NK-92 treated with Interleukin-12 subunit alpha and Interleukin-12 subunit beta, amount 100 ng/mL, for 24 hours (cell line): ENCODE results near the gene ACE.

ENCODE experiments used
- DNase-seq: peaks from one replicate; lab custom pipeline; 2025; lab: John Stamatoyannopoulos, UW

The ACE gene

DNA sequence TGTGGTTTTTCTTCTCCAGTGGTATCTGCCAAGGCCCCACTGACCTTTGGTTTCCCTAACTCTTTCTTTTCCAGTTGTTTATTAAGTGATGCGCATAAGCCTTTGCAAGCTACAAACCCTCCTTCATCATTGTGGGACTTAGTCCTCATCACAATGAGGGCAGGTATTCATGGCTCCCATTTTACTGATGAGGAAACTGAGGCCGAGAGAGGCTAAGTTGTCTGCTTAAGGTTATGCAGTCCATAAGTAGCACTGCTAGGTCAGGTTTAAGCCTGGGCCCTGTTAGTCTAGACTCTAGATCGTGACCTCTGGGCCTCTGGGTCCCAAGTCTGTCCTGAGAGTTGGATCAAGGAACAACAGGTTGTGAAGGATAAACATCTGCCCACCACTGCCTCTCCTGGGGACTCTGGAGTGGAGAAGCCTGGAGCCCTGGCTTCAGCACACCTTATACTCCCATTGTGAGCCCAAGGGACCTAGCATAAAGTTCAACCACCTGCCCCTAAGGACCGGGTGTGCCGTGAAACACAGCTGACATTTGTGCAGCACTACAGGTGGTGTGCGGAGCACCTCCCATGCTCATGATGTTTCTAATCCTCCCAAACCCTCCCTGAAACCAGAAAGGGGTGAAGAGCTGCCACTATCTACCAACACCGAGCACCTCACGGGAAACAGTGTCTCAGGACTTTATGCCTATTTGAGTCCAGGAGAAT lies 41.1 kb downstream of the ACE start:
- DNase-seq, result no peak

DNA sequence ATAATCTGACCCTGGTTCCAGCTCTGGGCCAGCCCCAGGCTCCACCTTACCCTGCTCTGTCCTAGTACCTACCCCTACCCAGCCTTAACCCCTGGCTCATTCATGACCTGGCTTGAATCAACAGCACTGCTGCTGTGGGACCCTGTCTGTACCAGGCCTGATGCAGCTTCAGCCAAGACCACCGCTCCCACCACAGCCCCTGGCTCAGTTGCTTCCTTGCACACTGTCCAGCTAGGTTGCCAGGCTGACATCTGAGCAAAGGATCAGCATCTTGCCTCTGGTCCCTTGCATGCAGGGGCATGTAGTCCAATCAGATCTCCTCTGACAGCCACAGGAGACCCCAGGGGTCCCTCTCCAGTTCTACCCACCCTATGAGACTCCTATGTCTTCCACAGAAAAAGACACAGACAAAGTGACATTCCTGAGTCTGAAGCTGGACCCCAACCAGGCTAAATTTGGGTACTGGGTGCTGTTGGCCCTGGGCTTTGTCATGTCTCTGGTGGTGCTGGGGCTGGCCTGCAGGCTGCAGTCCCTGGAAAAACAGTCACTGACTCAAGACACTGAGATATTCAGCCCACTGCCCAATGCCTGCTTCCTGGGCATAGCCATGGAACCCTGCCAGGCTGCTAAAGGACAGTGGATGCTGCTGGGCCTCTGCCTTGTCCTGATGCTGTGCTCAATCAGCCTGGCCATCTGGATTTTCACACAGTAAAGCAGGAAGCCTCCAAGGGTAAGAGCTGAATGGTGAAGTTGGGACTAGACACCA lies 42.4 kb downstream of the ACE start:
- no peak for DNase-seq

DNA sequence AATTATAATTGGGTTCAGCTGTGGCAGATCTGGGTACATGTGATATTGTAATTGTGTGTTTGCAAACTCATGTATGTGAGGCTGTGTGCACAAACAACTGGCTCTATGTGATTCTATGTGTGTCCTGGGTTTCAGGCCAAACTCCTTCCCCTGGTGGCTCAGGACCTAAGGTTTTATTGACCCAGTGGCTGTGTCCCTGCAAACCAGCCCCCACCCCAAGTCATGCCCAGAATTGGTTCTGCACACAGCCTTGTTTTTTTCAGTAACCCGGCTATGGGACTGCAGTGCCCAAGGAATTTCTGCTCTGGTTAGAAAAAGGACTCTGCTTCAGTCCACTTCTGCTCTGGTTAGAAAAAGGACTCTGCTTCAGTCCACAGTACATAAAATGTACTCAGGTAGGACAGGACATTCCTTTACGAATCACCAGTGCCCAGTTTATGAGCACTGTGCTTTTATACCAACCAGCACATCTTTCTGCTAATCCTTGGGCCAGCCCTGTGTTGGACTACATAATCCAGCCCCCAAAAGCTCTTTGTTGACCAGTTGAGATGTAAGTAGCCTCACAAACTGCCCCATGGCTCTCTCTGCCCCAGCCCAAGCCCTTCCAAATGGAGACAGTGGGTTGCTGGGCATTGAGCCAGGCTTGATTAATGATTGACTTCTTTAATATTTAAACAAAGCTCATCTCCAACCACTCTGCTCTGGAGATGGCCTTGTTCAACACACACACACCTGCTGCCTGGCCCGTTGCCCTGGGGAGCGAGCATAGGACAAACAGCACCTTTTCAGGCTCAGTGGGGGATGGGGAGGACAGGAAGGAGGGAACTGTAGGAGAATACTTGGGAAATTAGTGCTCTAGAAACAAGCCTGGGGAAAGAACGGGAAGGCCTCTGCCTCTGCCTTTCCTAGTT lies 43.4 kb downstream of the ACE start:
- DNase-seq, result no peak

DNA sequence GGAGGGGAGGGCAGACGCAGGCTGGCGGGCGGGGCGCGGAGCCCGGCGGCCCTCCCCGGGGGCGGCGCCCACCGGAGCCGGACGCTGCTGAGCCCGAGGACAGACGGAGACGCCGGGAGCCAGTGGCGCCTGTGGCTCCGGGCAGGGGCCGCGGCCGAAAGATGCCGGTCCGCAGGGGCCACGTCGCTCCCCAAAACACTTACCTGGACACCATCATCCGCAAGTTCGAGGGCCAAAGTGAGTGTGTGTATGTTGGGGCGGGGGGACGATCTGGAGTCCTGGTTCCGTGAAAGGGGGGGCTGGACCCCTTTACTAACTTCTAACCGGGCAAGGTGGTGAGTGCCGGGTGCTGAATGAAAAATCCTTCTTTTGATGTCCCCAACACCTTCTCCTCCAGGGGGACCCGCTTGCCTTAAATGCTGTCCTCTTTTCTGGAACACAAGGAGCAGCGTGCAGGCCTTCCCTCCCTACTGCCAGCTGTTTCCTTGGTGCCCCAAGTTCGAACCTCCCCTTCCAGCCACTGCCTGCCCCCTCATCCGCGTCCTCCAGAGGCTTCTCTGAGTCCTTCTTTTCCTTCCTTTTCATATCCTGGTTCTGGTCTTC lies 46.5 kb downstream of the ACE start, which contains the start of gene KCNH6:
Gene KCNH6, plus strand, starts transcription at position 106 of the 603 bp plus-strand sequence. Its CDS starts 56 bp downstream, at position 162.
- no peak for DNase-seq

DNA sequence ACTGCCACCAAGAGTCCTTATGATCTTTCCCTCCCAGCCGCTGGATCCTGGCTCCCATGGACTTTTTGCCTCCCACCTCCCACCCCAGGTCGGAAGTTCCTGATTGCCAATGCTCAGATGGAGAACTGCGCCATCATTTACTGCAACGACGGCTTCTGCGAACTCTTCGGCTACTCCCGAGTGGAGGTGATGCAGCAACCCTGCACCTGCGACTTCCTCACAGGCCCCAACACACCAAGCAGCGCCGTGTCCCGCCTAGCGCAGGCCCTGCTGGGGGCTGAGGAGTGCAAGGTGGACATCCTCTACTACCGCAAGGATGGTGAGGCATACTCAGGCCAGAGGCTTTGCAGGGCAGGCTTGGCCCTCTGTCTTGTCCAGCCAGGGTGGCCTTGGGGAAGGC lies 47.2 kb downstream of the ACE start:
- DNase-seq, result no peak

DNA sequence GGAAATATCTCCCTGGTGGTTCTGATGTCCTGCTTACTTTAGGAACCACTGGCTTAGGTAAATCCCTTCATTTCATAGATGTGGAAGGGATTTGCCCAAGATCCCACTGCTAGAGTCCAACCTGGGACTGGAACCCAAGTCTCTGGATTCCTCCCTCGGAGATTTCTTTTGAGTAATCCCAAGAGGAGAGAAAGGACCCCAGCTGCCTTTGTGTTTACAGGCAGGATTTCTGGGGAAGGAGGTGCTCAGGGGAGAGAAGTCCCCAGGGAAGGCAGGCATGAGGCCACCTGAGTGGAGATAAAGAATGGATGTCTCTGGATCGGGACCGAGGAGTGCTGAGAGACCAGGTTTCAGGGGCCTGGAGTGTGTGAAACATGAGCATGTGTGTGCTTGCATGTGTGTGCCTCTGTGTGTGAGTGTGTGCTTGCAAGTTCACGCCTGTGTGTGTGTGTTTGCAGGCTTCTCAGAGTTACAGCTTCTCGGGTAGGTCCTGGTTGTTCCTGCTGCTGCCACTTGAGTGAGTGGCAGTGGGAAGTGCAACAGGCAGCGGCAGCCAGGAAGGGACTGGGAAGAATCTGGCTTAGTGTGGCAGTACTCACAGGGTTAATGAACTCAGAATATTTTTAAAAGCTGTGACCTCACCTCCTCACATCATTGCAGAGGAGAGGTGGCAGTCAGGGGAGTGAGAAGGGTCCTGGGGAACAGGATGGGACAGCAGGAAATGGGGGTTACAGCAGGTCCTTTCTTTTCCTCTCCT lies 48.5 kb downstream of the ACE start:
- DNase-seq, result no peak

DNA sequence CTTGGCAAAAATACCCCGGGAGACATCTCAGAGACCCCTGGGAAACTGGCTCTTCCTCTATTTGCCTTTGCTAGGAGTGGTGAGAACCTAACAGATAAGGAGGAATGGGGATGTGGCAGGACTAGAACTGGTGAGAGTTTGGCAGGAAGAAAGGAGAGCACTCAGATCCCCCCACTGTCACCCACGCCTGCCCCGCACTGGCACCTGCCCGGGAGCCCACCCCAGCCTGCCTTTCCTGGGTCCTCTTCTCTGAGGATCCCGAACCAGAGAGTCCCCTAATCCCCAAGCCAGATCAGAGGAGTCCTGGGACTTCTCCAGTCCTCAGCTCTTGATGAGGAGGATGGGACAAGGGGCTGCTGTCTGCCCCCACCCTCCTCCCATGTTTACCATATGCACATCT lies 50.0 kb downstream of the ACE start:
- no peak for DNase-seq

DNA sequence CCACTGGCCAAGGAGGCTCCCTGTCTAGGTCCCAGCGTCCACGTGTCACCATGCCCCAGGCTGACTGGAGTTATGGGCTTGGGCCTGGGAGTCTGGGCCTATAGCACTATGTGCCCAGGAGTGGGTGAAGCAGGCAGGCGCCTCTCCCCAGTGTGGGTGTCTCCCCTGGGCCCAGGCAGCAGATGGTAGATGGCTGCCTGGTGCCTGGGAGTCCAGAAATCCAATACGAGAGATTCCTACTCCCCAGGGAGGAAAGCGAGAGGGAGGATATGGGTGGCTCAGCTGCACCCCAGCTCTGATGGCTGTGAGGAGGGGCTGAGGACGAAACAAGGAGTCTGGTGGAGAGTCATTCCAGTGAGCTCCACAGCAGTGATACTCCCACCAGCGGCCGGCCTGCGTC lies 51.3 kb downstream of the ACE start:
- DNase-seq, result no peak

DNA sequence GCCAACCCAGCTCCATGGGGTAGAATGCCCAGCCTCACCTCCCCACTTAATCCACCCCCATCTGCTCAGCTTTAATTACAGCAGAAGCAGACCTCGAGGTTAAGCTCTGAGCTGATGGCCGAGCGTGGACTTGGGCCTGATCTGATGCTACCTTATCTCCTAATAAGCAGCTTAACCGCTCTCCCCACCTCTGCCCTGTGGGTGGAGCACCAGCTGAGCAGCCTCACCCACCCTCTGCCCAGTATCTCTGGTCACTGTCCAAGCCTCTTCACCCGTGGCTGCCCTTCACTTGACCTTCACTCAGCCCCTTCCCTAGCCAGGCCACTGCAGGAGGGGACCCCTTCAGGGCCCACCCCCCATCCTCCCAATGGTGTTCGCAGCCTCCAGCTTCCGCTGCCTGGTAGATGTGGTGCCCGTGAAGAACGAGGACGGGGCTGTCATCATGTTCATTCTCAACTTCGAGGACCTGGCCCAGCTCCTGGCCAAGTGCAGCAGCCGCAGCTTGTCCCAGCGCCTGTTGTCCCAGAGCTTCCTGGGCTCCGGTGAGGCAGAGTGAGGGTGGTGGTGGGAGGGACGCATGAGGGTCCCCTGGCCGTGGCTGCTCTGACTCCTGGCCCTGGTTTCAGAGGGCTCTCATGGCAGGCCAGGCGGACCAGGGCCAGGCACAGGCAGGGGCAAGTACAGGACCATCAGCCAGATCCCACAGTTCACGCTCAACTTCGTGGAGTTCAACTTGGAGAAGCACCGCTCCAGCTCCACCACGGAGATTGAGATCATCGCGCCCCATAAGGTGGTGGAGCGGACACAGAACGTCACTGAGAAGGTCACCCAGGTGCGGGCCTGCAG lies 53.1 kb downstream of the ACE start:
- DNase-seq, result no peak

DNA sequence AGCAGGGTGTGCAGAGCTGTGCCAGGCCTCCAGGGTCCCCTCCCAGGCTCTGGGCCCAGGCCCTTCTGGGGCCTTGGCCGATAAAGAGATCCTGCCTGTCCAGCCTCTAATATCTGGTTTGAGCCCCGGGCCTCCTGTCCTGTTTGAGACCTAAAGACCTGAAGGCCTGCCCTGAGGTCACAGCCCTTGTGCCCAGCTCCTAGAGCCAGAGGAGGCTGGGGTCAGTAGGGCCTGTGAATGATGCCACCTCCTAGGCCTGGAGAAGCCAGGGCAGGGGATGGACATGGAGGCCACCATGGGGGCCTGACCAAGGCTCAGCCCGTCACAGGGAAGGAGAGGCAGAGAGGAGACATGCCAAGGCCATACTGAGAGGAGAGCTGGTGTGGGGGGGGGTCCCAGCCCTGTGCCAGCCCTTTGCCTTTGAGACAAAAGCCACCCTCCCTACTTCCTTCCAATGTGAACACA lies 53.7 kb downstream of the ACE start:
- no peak for DNase-seq

DNA sequence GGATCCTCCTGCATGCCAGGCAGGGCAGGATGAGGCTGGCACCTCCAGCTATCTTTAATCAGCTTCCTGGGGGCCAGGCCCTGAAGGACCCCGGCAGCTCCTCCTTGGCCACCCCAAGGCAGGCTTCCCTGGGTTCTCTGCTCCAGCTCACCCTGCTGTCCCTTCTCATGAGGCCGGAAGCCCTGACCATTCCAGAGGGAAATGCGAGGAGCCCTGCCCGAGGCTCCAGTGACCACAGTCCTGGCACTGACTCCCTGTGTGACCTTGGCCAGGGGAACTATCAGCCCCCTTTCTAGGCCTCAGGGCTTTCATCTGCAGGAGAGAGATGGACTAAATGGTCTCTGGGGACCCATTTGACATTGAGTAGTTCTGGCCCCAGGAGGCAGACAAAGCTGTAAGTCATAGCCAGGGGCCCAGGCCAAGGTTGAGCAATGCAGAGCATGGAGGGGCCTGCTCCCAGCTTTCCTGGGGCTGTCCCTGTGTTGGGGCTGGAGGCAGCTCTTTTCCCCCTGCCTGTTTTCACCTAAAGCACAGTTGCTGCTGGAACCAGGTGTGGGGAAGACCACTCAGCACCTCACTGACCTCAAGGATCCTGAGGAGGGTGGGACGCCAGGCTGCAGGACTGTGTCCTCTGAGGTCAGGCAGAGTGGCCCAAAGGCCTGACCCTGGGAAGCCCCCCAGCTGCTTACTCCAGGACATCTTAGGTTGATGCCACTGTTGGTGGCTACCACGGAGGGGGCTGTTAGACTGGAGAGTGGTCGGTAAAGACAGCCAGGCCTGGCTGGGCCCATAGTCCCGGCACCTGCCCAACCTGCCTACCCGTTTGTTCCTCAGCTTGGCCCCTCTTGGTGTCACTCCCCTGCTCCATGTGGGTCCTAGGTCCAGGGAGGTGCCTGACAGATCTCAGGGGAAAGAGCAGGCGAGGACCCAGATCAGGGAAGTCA lies 54.4 kb downstream of the ACE start:
- no peak for DNase-seq

DNA sequence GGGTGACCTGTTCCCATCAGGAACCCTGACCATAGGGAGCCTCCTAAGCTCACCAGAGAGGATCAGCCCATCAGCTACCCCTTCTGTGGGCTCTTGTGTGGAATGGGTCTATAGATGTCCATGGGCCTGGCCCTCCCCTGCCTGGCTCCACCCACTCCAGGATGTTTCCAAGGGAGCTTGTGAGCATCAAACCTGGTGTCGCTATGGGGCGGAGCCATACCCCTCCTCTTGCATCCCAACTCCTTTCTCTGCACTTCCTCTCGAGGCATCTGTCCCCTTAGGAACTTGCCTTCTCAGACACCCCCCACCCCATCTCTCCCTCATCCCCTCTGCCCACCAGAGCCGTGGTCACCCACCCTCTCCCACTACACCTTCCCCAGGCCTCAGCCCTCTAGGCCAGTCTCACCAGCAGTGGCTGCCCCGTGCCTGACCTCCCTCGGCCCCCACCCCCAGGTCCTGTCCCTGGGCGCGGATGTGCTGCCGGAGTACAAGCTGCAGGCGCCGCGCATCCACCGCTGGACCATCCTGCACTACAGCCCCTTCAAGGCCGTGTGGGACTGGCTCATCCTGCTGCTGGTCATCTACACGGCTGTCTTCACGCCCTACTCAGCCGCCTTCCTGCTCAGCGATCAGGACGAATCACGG lies 56.7 kb downstream of the ACE start:
- DNase-seq, result no peak

DNA sequence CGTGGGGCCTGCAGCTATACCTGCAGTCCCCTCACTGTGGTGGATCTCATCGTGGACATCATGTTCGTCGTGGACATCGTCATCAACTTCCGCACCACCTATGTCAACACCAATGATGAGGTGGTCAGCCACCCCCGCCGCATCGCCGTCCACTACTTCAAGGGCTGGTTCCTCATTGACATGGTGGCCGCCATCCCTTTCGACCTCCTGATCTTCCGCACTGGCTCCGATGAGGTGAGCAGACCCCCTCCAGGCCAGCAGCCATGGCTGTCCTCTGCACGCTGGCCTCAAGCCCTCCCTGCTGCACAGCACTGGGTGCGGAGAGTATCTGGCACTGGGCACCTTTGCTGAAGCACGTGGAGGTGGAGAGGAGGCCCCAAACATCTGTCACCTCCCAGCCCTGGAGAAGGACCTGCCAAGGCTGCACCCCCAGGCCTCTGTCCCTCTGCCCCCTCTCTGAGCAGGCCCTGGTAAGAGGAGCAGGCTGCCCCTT lies 57.3 kb downstream of the ACE start:
- DNase-seq, result no peak

DNA sequence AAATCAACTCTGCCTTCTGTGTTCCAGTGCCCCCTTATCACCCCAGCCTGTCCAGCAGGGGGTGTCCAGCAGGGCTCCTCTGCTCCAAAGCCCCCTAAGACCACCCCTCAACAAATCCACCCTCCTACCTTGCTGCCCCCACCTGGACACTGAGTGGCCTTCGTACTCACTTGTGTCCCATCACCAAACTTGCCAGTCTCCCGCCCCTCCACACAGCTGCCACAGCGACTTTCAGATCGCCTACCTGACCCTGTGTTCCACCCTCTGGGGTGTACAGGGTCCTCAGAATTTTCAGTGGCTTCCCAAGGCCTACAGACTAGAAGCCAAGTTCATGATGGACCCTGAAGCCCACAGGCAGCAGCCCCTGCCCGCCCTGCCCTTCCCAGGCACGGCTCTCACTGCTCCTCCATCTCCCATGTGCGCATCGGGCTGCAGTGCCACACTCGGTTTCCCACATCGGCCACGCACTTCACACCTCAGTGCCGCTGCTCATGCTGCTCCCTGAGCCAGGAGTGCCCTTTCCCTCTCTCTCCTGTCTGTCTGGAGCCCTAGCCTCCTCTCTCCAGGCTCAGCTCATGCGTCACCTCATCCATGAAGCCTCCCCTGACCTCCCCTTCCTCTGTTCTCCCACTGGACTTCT lies 58.1 kb downstream of the ACE start:
- no peak for DNase-seq

DNA sequence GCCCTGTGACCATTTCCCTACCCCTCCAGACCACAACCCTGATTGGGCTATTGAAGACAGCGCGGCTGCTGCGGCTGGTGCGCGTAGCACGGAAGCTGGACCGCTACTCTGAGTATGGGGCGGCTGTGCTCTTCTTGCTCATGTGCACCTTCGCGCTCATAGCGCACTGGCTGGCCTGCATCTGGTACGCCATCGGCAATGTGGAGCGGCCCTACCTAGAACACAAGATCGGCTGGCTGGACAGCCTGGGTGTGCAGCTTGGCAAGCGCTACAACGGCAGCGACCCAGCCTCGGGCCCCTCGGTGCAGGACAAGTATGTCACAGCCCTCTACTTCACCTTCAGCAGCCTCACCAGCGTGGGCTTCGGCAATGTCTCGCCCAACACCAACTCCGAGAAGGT lies 58.8 kb downstream of the ACE start:
- no peak for DNase-seq

DNA sequence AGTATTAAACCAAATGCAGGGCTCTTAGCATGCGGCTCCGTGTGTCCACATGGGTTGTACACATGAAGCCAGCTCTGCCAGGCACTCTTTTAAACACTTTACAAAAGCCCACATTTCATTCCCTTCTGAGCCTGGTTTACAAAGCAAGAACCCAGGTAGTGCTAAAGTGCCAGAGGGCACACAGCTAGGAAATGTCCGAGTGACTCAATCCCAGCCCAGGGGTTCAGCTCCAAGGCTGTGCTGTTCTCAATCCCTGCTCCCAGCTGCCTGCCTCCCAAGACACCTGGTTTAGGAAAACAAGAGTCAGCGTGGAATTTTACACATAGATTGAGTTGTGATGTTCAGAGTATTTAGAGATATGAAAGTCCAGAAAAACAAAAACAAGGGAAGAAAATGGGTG lies 60.1 kb downstream of the ACE start:
- no peak for DNase-seq

DNA sequence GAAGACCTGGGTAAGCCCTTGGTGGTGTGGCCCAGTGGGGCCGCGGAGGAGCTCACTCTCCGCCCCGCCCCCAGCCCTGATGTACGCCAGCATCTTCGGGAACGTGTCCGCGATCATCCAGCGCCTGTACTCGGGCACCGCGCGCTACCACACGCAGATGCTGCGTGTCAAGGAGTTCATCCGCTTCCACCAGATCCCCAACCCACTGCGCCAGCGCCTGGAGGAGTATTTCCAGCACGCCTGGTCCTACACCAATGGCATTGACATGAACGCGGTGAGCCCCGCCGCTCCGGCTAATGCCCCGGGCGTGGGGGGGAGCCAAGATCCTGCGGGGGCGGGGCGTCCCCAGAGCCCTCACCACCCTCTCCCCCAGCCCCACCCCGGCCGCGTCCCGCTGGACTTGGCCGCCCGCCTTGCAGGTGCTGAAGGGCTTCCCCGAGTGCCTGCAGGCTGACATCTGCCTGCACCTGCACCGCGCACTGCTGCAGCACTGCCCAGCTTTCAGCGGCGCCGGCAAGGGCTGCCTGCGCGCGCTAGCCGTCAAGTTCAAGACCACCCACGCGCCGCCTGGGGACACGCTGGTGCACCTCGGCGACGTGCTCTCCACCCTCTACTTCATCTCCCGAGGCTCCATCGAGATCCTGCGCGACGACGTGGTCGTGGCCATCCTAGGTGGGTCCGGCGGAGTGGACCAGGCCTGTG lies 61.3 kb downstream of the ACE start:
- no peak for DNase-seq
